COR-L47 (cell line): ENCODE measurements around the gene AFF3.
"Not testable (repeated sequence)": the region's sequence is repeated elsewhere in the genome, so short reads cannot be mapped to it uniquely, and the experiment has no call there.

Experiments
- DNase-seq: peaks from one replicate; lab custom pipeline; 2025; lab: John Stamatoyannopoulos, UW

AFF3 gene, protein sequence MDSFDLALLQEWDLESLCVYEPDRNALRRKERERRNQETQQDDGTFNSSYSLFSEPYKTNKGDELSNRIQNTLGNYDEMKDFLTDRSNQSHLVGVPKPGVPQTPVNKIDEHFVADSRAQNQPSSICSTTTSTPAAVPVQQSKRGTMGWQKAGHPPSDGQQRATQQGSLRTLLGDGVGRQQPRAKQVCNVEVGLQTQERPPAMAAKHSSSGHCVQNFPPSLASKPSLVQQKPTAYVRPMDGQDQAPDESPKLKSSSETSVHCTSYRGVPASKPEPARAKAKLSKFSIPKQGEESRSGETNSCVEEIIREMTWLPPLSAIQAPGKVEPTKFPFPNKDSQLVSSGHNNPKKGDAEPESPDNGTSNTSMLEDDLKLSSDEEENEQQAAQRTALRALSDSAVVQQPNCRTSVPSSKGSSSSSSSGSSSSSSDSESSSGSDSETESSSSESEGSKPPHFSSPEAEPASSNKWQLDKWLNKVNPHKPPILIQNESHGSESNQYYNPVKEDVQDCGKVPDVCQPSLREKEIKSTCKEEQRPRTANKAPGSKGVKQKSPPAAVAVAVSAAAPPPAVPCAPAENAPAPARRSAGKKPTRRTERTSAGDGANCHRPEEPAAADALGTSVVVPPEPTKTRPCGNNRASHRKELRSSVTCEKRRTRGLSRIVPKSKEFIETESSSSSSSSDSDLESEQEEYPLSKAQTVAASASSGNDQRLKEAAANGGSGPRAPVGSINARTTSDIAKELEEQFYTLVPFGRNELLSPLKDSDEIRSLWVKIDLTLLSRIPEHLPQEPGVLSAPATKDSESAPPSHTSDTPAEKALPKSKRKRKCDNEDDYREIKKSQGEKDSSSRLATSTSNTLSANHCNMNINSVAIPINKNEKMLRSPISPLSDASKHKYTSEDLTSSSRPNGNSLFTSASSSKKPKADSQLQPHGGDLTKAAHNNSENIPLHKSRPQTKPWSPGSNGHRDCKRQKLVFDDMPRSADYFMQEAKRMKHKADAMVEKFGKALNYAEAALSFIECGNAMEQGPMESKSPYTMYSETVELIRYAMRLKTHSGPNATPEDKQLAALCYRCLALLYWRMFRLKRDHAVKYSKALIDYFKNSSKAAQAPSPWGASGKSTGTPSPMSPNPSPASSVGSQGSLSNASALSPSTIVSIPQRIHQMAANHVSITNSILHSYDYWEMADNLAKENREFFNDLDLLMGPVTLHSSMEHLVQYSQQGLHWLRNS (N-terminal part only)

DNA sequence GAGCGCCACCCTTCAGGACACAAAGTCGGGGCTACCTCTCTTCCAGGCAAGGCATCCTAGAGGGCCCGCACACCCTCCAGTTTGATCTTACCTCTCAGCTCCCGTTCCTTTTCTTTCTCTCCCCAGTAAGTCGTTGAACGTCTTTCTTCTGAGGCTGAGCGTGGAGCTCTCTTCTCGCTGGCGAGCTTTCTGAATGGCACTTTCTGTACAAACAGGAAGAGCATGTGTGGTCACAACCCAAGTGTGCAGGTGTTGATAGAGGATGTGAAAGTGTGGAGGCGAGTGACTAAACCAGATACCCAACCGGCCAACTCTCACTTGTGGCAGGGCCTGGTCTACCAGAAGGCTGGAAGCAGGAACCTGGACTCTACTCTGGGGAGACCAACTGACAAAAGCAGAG, at the start of gene AFF3:
Gene AFF3, minus strand, starts transcription at position 198 of the 400 bp plus-strand sequence. CDS start 38,136 bp downstream, outside the sequence.
- DNase-seq = no peak

DNA sequence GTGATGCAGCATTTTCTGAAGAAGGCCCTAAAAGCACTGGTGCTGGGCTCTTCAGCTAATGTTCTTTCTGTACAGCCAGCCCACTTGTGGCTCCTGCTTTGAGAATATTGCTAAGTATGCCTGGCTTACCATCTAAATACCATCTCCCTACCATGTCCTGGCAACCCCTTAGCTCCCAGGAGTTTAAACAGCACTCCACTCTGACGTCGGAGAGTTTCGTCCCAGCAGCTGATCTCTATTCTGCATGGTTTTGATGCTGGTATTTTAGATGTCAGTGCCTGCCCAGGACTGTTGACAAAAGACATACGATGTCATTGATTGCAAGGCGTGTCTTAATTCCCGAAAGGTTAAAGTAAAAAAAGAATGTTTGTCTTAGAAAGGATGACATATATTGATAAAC, 47.0 kb upstream of the AFF3 start:
- DNase-seq = no peak

DNA sequence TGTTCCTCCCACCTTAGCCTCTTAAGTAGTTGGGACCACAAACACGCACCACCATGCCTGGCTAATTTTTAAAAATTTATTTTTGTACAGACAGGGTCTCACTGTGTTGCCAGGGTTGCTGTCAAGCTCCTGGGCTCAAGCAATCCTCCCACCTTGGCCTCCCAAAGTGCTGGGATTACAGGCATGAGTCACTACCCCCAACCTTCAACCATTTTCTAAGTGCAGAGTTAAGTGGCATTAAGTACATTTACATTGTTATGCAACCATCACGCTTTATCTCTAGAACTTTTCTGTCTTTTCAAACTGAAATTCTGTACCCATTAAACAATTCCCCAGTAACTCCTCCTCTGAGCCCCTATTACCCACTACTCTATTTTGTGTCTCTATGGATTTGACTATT, 45.9 kb upstream of the AFF3 start:
- no peak for DNase-seq

DNA sequence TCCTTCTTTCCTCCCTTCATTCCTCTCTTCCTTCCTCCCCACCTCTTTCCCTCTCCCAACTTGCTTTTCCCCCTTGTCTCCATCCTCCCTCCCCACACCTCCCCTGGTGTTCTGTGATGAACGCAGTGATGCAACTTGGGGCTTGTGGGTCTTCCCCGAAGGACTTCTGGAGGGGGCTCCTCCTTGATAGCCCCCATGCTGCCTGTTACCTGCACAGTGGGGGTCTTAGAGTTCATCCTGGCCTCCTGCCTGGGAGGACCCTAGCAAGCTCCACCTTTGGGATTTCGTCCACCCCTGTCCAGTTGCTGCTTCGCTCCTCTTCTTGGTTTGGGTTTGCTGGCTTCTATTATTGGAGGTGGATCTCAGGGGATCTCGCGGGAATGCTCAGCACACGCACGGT, 43.7 kb upstream of the AFF3 start:
- no peak for DNase-seq

DNA sequence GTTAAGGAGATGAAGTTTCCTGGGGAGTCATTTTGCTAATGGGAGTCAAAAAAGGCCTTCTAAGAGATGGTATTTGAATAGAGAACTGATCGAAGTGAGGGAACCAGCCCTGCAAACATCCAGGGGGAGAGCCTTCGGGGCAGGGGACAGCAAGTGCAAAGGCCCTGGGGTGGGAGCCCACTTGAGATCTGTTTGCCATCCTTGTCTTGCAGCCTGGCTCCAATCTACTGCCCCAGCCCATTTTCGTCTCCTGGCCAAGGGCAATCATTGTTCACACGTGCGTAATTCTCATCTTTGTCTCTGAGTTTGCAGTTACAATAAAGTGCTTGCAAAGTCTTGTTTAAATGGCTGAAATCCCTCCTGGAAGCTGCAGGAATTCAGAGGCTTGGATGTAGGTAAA, 43.1 kb upstream of the AFF3 start:
- no peak for DNase-seq

DNA sequence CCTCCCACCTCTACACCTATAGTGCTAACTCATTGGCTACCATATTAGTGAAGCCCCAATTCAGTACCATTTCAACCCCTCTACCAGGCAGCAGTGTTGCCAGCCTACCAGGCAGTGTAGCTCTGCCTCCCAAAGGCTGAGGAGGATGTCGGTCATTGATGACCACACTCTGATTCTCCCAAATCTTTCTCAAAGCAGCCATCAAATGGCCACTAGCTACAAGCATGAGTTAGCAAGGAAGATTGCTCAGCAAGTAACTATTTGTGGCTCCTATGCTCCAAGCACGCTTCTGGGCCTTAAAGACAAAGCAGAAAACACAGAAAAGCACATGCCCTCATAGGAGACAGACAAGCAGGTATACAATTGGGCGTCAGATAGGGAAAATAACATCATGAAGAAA, 42.7 kb upstream of the AFF3 start:
- no peak for DNase-seq

DNA sequence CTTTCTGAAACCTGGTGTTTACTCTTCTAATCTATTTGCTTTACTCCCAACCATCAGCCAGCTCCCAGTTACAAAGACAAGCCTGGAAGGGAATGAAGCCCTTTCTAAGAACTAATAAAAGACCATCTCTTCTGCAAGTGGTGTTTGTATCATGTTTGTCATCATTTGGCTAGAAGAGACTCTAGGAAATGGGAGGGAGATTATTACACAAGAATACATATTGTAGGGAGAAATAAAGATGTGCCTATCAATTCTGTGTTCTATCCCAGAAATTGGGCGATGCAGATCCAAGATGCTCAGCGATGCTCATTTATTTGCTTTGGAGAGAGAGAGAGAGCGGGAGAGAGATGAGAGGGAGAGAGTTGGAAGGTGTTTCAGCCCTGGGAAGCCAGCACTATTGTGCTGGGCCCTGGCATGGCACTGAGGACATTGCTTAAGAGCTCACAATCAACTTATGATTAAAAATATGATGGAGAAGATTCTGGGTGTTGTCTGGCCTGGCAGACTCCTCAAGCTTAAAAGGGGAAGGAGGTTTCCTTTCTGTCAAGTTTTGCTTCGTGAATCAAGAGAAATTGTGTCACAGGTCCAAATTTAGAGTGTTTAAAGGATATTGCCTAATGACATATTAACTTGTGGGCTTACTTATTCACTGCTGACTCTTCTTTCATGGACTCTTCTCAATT, 41.8 kb upstream of the AFF3 start:
- DNase-seq = no peak

DNA sequence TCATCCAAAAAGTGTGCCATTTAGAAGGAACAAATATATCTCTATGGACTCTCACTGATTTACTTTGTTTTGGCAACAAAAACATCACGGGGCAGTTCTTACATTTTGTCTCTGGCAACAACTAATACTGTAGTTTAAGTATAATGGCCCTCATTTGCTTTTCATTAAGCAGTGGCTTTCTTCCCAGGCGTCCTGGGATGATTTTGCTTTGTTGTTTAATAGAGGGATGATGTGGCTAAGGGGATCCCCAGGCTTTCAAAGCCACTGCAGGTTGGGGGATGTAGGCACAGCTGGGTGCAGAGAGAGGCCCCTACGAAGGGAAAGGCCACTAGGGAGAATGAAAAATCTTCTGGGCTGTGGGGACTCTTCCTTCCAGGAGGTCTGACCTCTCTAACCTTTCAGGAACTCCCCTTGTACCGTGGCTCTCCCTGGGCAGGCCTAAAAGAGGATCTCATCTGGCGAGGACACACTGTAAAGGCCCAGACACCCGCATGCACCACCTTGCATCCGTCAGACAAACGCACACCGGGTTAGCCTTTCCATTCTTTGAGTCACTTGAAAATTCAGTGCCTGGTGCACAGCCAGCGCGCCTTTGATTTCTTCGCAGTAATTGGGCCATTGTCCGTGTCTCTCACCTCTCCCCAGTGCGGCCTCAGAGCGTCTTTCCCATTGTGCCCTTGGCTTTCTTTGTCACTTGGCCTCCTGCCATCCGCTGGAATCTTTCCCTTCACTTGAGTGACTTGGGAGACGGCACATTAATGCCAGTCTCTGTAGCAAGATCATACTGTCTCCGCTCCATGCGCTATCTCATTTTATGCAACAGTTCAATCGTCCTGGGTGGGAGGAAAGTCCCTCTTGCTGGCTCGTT, 40.3 kb upstream of the AFF3 start:
- DNase-seq = peak; percentile 21

DNA sequence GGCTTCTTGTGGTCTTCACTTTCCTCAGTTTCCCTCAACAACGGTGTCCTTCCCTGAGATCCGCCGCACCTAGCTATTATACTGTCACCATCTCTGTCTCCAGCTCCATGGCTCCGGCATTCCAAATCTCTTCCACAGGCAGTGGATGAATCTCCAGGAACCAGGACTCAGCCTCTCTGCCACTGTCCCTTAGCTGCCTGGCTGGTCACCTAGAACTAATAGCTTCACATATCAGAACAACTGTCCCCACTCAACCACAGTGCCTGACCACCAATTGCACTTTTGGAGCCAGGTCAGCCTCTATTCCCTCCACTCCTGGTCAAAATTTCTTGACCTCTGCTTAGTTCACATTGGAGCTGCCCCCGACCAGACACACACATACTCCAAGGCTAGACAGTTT, 38.1 kb upstream of the AFF3 start:
- no peak for DNase-seq

DNA sequence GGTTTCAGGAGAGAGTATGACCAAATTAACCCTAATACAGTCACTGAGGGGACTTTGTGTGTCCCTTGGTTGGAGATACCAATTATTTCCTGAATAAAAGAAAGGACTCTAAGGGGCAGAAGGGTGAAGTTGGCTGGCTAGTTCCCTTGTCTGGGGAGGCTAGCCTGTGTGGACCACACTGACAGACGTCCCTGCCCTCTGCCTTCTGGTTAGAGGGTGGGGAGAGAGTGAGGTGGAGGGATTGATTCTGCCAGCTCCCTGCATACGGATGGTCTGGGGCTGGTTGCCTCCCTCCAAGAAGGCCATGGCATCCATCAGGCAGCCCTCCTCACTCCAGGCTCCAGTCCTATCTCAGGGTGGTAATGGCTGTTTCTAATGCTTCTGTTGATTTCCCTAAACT, 37.4 kb upstream of the AFF3 start:
- DNase-seq = no peak

DNA sequence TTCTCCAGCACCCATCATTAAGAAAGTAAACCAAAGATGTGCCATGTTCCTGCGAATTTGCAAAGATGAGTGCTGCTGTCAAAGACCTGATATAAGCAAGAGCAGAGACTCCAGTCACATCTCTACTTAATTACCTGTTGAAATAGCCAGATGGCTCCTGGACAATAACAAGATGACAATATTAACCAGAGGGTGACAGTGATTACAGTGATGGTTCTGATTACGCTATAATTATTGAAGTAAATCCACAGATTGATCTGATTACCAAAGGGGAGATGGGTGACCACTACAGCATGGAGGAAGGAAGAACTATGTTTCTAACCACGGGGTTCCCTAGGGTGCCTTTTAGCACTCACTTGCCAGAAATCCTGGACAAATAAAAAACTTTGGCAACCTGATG, 36.5 kb upstream of the AFF3 start:
- peak; percentile 27 for DNase-seq

DNA sequence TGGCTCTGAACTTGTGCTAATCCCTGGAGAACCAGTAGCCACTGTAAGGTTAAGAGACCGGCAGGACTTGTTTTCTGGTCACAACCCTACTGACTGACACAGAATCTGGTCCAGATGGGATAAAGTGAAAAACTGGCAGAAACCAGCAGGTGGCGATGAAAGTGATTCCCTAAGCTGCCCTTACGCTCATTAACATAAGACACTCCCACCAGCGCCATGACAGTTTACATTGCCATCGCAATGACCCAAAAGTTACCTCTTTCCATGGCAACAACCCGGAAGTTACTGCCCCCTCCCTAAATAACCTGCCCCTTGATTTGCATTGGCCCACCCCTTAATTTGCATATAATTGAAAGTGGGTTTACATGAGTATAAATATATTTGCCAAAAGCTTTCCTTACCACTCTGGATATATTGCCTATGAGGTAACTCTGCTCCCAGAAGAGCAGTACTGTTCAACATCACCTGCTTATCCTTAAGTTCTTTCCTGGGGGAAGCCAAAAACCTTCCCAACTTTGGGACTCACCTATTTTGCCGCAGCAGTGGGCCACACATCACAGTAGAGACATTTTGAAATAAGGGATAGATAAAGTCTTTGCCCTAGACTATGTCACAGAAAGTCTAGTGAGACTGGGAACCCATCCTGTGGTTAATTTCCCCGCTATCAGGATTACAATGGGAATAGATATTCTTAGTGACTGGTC, 35.8 kb upstream of the AFF3 start:
- no peak for DNase-seq

DNA sequence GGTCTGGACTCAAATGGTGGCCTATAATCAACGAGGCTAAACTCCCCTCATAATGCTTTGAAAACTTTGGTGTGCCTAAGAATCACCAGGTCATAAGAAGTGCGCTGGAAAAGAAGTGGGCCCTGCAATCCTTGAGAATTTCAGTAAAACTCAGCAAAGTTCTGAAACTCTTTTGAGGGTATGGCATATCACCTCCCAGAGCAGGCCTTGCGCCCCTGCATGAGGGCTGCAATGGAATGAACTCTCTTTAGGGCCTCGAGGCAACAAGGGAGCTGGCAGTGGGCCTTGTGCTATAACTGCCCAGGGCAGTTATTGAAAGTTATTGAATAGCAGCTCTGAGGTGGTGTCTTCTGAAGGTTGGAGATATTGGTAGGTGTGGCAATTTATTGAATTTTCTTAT, 34.5 kb upstream of the AFF3 start:
- DNase-seq = no peak

DNA sequence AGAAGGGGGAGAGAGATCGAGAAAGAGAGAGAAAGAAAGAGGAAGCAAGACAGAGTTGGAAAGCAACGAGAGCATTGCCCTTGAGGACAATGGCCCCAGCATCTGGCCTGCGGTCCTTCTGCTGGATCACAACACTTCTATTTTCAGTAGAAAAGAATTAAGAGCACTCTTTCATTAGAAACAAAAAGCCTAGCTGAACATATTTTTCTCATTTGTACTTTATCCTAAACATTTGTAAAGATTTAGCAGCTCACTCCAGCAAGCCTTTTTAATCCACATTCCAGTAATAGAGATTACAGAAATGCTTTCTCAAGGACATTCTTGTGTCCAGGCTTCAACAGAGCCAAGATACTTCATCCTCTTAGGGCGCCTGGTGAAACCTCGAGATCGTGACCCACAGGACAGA, 31.6 kb upstream of the AFF3 start:
- no peak for DNase-seq

DNA sequence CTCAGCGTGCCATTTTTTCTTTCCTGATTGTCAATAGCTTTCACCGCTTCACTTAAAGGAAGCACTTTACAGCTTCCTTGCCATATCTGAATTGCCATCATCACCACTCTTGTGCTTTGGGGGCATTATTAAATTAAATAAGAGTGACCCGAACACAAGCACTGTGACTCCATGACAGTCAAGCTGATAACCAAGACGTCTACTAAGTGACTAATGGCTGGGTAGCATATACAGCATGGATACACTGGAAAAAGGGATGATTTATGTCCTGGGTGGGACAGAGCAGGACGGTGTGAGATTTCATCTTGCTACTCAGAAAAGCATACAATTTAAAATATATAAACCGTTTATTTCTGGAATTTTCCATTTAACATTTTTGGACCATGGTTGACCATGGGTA, 24.3 kb upstream of the AFF3 start:
- no peak for DNase-seq

DNA sequence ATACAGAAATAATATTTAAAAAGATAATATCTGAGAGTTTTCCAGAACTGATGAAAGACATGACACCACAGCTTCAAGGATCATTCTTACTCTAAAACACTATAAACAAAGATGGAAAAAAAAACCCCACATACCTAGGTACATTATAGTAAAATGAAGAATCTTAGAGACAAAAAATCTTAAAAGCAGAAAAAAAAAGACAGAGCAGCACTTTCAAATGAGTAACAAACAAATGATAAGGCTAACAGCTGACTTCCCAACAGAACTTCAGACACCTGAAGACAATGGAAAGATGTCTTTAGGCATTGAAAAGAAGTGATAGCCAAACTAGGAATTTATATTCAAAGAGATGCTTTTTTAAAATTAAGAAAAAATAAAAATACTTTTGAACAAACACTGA, 21.2 kb upstream of the AFF3 start:
- DNase-seq = no peak

DNA sequence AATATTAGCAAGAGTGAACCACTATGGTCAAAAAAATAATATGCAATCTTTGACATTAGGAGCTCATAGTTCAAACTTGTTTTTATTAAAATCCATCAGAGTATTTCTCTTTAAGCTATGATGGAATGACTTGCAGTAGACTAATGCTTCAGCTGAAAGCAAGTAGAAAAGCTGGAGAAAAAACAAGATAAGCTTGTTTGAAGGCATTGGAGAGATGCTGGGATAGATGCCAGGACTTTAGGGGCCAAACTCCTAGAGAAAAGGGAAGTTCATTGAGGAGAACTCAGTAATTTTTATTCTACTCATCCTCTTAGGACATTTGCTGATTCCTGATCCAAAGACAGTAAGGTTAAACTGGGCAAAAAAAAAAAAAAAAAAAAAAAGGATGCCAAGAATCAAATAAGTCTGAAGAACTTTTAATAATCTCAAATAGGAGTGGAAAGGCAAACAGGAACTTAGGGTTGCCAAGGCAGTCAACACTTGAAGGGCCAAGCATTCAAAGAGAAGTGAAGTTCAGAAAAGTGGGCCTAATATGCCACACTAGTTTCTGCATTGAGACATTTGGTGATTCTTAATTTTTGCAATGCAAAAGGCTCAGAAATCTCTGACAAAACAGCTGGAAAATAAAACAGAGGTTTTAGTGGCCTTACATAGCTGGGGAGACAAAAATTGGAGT, 19.7 kb upstream of the AFF3 start:
- DNase-seq = no peak

DNA sequence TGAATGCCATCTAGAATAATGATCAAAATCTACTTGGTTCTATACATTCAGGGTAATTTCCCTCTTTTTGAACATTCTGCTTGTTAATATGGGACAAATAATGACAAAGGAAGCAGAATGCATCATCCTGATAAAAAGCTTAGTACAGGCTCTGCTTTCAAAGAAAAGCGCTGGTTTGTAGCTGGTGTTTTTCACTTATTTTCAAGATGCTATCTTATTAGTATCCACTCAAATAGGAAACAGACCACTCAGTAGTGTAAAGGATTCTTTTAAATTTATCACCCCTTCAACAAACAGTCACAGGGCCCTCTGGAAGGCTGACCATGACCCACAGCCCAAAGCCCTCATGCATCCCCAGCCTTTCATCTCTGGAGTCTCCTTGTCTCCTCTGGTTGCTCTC, 18.0 kb upstream of the AFF3 start:
- DNase-seq = no peak

DNA sequence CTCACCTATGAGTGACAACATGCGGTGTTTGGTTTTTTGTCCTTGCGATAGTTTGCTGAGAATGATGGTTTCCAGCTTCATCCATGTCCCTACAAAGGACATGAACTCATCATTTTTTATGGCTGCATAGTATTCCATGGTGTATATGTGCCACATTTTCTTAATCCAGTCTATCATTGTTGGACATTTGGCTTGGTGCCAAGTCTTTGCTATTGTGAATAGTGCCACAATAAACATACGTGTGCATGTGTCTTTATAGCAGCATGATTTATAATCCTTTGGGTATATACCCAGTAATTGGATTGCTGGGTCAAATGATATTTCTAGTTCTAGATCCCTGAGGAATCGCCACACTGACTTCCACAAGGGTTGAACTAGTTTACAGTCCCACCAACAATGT, 9.4 kb upstream of the AFF3 start:
- DNase-seq = not testable (repeated sequence)

DNA sequence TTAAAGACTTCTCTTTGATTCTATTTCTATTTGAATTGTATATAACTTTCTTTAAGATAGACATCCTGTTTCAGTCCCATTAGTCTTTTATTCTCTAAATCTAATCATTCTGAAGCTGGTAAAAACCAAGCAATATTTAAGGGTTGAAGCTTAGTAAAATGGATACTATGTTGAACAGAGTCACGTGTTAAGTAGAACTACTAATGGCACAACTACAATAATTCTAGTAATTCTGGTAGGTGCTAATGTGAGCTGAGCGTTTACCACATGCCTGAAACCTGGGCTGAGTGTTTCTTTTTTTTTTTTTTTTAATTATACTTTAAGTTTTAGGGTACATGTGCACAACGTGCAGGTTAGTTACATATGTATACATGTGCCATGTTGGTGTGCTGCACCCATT, 8.9 kb upstream of the AFF3 start:
- no peak for DNase-seq
